ENCODE data around the gene RXFP3. TPM values are rescaled to one million over a fixed set of nuclear protein-coding genes. Genes with fewer than 3 reads are reported as not detected.

The RXFP3 gene
- total RNA-seq, 1 donor from 2014 or later, result not detected

GRCh38 chr5:33957577-33958150 lies 21.5 kb downstream of the RXFP3 start:
- Histone ChIP-seq H3K36me3 (no peaks in the 10 kb centered on the region), H3K4me1 (peaks cover 5% of the 10 kb centered on the region), H3K27me3 (no peaks in the 10 kb centered on the region), H3K9me3 (no peaks in the 10 kb centered on the region), H3K27ac (no peak overlapping the region), H3K4me3 (no peak overlapping the region)
- DNase-seq (ENCODE audit: extremely low spot score in 2 of 2), result no peak
- intact Hi-C loops (cut with DNase I), result no loop called here
- TF ChIP-seq POLR2AphosphoS5 (IDR thresholded peaks at IDR 0.05; ENCODE audit: insufficient read depth in 1 of 2, low read depth in 1 of 2), result no peak
- TF ChIP-seq POLR2A (IDR thresholded peaks at IDR 0.05), result no peak
- no peak for TF ChIP-seq CTCF (IDR thresholded peaks at IDR 0.05)

GRCh38 chr5:33958176-33958575 lies 22.0 kb downstream of the RXFP3 start:
- TF ChIP-seq POLR2A (IDR thresholded peaks at IDR 0.05), result no peak
- TF ChIP-seq POLR2AphosphoS5 (IDR thresholded peaks at IDR 0.05; ENCODE audit: insufficient read depth in 1 of 2, low read depth in 1 of 2), result no peak
- no peak for TF ChIP-seq CTCF (IDR thresholded peaks at IDR 0.05)

DNA sequence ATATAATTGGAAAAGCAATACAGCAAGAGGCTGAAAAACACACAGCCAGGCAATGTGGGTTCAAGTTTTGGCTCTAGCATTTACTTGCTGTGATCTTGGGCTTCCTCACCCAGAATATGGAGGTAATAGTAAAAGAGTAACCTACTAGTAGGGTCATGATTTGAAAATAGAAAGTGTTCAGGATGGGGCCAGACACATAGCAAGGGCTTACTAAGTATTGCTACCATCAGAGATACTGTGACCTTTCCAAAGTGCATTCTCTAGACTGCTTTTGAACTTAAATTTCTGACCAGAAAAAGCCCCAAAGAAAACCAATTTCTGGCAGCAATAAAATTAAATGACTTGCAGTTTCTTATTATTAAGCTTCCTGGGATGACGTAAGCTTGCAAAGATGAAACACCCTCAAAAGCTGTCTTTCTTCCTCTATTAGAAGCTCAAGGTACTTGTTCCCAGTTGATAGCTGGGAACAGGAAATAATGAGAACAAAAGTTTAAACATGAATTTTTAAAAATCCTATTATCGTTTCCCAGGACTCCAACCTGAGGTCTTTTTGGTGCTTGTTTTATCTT lies 28.0 kb downstream of the RXFP3 start:
- Histone ChIP-seq H3K27me3 (no peaks in the 10 kb centered on the region), H3K36me3 (no peaks in the 10 kb centered on the region), H3K4me1 (no peaks in the 10 kb centered on the region), H3K27ac (no peak overlapping the region), H3K4me3 (no peak overlapping the region), H3K9me3 (no peaks in the 10 kb centered on the region)
- TF ChIP-seq POLR2AphosphoS5 (IDR thresholded peaks at IDR 0.05; ENCODE audit: insufficient read depth in 1 of 2, low read depth in 1 of 2), result no peak
- TF ChIP-seq POLR2A (IDR thresholded peaks at IDR 0.05), result no peak
- no peak for TF ChIP-seq CTCF (IDR thresholded peaks at IDR 0.05)
- DNase-seq (ENCODE audit: extremely low spot score in 2 of 2), result no peak
- intact Hi-C loops (cut with DNase I), result no loop called here

More at GRCh38 chr5:33958176-33958575, 22.0 kb downstream of the RXFP3 start:
- Histone ChIP-seq H3K36me3 (no peaks in the 10 kb centered on the region), H3K27ac (no peak overlapping the region), H3K4me3 (no peak overlapping the region), H3K4me1 (peaks cover 5% of the 10 kb centered on the region), H3K9me3 (no peaks in the 10 kb centered on the region), H3K27me3 (no peaks in the 10 kb centered on the region)
- DNase-seq (ENCODE audit: extremely low spot score in 2 of 2), result no peak
- intact Hi-C loops (cut with DNase I), result no loop called here

DNA sequence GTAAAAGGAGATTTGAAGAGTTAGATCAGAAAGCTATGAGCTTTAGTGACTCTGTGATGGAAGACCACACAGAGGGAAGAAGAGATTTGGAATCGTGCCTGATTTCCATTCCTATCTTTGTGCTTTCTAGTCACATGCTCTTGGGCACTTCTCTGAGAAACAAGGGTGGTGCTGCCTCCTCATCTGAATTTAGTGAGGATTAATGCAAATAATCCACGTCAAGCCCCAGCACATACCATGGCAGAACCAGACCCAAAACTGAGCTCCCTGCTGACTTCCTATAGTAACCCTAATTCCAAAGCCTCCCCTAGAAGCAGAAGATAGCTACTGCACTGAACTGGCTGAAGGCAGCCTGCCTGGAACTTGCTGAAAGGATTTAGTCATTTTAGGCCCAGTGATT lies 30.6 kb downstream of the RXFP3 start:
- TF ChIP-seq POLR2A (IDR thresholded peaks at IDR 0.05), result no peak
- DNase-seq (ENCODE audit: extremely low spot score in 2 of 2), result no peak
- H3K27me3 ChIP-seq, result no peaks in the 10 kb centered on the region
- H3K9me3 ChIP-seq, result no peaks in the 10 kb centered on the region
- no peak overlapping the region for H3K4me3 ChIP-seq
- intact Hi-C loops (cut with DNase I), result no loop called here
- H3K36me3 ChIP-seq, result no peaks in the 10 kb centered on the region
- no peaks in the 10 kb centered on the region for H3K4me1 ChIP-seq
- H3K27ac ChIP-seq, result no peak overlapping the region

- no peak overlapping the region for H3K4me3 ChIP-seq
- intact Hi-C loops (cut with DNase I), result no loop called here
Measured at GRCh38 chr5:33968211-33969005, 32.2 kb downstream of the RXFP3 start.

More at GRCh38 chr5:33968211-33969005, 32.2 kb downstream of the RXFP3 start:
- H3K27ac ChIP-seq, result no peak overlapping the region
- no peaks in the 10 kb centered on the region for H3K36me3 ChIP-seq
- TF ChIP-seq CTCF (IDR thresholded peaks at IDR 0.05) (no peak), POLR2A (IDR thresholded peaks at IDR 0.05) (no peak)
- H3K4me1 ChIP-seq, result no peaks in the 10 kb centered on the region
- H3K27me3 ChIP-seq, result no peaks in the 10 kb centered on the region
- no peaks in the 10 kb centered on the region for H3K9me3 ChIP-seq
- DNase-seq (ENCODE audit: extremely low spot score in 2 of 2), result no peak
